Spleen (tissue), 7 donors: ENCODE data around the gene METAP1D.
"Not testable (repeated sequence)": the region's sequence is repeated elsewhere in the genome, so short reads cannot be mapped to it uniquely, and the experiment has no call there.

Experiments used
- POLR2A ChIP-seq, 3 donors: fragments of 450-650 bp; IDR thresholded peaks; one replicate each; pipeline ENCODE4 v1.5.1; 2017; ENCODE audit warnings: antibody characterized with exemption in 3 of 3, mild to moderate bottlenecking in 1 of 3
- POLR2AphosphoS5 ChIP-seq, 3 donors: sonication (generic); formaldehyde crosslinking; IDR thresholded peaks; one replicate each; pipeline ENCODE4 v1.5.1; 2017; ENCODE audit warnings: antibody characterized with exemption in 3 of 3
- TF ChIP-seq, protein P1 (sequence below), 11 experiments: fragments of 200-600 bp in 7 of 11; fragments of 450-650 bp in 4 of 11; sonication (generic) in 4 of 11; IDR thresholded peaks in 8 of 11; conservative IDR thresholded peaks in 3 of 11; 1 replicate in 7 of 11; 2 replicates in 4 of 11; pipeline versions ENCODE4 v1.4.0 to v1.8.0; 2016 to 2021; ENCODE audit warnings: antibody characterized with exemption in 11 of 11, inconsistent platforms in 4 of 11, mild to moderate bottlenecking in 1 of 11
- donor health status: DM: no; HTN: no; CAD: no; lungs with moderate emphysema.
- donor health status: DM: no; HTN: no; CAD: no.
- donor health status: DM: no; HTN: no; CAD: no.

- TF ChIP-seq POLR2A, POLR2AphosphoS5 (IDR thresholded peaks at IDR 0.05): not testable (repeated sequence)
- TF ChIP-seq, protein P1, sequence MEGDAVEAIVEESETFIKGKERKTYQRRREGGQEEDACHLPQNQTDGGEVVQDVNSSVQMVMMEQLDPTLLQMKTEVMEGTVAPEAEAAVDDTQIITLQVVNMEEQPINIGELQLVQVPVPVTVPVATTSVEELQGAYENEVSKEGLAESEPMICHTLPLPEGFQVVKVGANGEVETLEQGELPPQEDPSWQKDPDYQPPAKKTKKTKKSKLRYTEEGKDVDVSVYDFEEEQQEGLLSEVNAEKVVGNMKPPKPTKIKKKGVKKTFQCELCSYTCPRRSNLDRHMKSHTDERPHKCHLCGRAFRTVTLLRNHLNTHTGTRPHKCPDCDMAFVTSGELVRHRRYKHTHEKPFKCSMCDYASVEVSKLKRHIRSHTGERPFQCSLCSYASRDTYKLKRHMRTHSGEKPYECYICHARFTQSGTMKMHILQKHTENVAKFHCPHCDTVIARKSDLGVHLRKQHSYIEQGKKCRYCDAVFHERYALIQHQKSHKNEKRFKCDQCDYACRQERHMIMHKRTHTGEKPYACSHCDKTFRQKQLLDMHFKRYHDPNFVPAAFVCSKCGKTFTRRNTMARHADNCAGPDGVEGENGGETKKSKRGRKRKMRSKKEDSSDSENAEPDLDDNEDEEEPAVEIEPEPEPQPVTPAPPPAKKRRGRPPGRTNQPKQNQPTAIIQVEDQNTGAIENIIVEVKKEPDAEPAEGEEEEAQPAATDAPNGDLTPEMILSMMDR (IDR thresholded peaks at IDR 0.05 in 8 of 11, conservative IDR thresholded peaks at IDR 0.05 in 3 of 11): not testable (repeated sequence)
These were observed 2.7 kb upstream of the METAP1D start for GRCh38 chr2:171997031-171997430.
